Nephron progenitor cell (in vitro differentiated cells): ENCODE measurements around the gene LPAR1.
"Not testable (repeated sequence)": the region's sequence is repeated elsewhere in the genome, so short reads cannot be mapped to it uniquely, and the experiment has no call there.

Experiments used
- DNase-seq: peaks from one replicate; pipeline ENCODE4 v3.0.0; 2021
- H3K27ac Mint-ChIP-seq: 2 replicates; pipeline ENCODE4 v1.8.0; 2021; ENCODE audit warnings: mild to moderate bottlenecking, moderate library complexity, mixed read lengths
- H3K27me3 Mint-ChIP-seq: 2 replicates; pipeline ENCODE4 v1.8.0; 2021; ENCODE audit warnings: mild to moderate bottlenecking, low read depth, mixed read lengths; ENCODE audit not compliant: poor library complexity
- H3K36me3 Mint-ChIP-seq: 2 replicates; pipeline ENCODE4 v1.8.0; 2021; ENCODE audit warnings: low read depth, mixed read lengths
- H3K4me1 Mint-ChIP-seq: 2 replicates; pipeline ENCODE4 v1.8.0; 2021; ENCODE audit warnings: mixed read lengths
- H3K4me3 Mint-ChIP-seq: 2 replicates; pipeline ENCODE4 v1.8.0; 2021; ENCODE audit warnings: mild to moderate bottlenecking, moderate library complexity, mixed read lengths
- H3K9me3 Mint-ChIP-seq: 2 replicates; pipeline ENCODE4 v1.8.0; 2021; ENCODE audit warnings: mild to moderate bottlenecking, moderate library complexity, mixed read lengths
- CTCF ChIP-seq: fragments of 200-600 bp; sonication (generic); IDR thresholded peaks from 2 replicates; pipeline ENCODE4 v1.5.0; 2021; ENCODE audit warnings: antibody characterized with exemption

Gene LPAR1

GRCh38 chr9:110825950-110826349 is 212.3 kb downstream of the LPAR1 start:
- no peak overlapping the region for H3K27ac Mint-ChIP-seq
- peaks cover 7% of the 10 kb centered on the region for H3K27me3 Mint-ChIP-seq
- H3K4me3 Mint-ChIP-seq, result no peak overlapping the region
- DNase-seq, result no peak
- H3K4me1 Mint-ChIP-seq, result no peaks in the 10 kb centered on the region
- H3K9me3 Mint-ChIP-seq, result peaks cover 19% of the 10 kb centered on the region
- no peak for TF ChIP-seq CTCF
- no peaks in the 10 kb centered on the region for H3K36me3 Mint-ChIP-seq

GRCh38 chr9:110825129-110825528 is 213.1 kb downstream of the LPAR1 start:
- H3K36me3 Mint-ChIP-seq, DNase-seq, H3K4me1 Mint-ChIP-seq, H3K27me3 Mint-ChIP-seq, H3K27ac Mint-ChIP-seq, H3K4me3 Mint-ChIP-seq: not testable (repeated sequence)
- H3K9me3 Mint-ChIP-seq, result peaks cover 19% of the 10 kb centered on the region
